HG02840 (cell line): Measurements from ENCODE around the gene PVALEF.
"Not testable (repeated sequence)": the region's sequence is repeated elsewhere in the genome, so short reads cannot be mapped to it uniquely, and the experiment has no call there.

Experiments used
- ATAC-seq: cut with Tn5 transposase; IDR thresholded peaks from one replicate; pipeline ENCODE4 v1.9.1; 2021; ENCODE audit warnings: mild to moderate bottlenecking, moderate library complexity, moderate number of reproducible peaks; ENCODE audit not compliant: unreplicated experiment, low FRiP score

Gene PVALEF

DNA sequence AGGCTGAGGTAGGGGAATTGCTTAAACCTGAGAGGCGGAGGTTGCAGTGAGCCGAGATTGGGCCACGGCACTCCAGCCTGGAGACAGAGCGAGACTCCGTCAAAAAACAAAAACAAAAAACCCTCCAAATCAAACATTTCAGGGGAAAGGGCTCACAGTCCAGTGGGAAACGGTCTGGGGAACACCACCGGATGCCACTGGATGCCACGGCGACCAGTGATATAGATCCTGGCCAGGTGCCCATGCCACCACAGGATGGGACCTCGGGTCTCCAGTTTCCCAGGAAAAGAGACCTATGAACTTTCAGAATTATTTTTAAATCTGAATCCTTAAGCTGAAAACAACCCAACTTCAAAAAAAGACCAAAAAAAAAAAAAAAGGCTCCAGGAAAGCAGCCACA, 45.2 kb downstream of the PVALEF start:
- no peak for ATAC-seq

- ATAC-seq, result no peak
Observed at GRCh38 chr17:81210868-81211267, 45.6 kb downstream of the PVALEF start.

DNA sequence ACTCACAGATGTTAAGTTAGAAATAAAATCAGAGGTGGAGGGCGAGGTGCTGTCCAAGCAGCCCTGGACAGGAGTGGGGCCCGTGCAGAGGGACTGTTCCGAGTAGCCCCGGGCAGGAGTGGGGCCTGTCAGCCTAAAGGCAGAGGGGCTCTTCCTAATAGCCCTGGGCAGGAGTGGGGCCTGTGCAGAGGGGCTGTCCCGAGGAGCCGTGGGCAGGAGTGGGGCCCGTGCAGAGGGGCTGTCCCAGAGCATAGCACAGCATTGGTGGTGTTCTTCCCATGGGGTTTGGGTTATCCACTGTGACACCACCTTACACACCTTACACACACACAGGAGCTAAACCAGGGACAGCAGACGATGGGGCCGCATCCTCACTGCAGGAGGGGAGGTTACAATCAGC, 47.1 kb downstream of the PVALEF start:
- ATAC-seq, result no peak

DNA sequence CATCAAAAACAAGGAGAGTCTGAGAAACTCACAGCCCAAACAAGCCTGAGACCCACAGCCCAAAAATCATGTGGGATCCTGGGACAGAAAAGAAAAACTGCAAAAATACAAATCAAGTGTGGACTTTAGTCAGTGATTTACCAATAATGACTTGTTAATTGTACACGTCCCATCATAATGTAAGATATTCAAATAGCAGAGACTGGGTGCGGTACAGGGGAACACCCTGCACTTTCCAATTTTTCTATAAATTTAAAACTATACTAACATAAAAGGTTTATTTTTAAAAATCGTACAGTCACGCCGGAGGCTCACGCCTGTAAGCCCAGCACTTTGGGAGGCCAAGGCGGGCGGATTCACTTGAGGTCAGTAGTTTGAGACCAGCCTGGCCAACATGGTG, 48.7 kb downstream of the PVALEF start:
- ATAC-seq, result no peak

GRCh38 chr17:81217491-81217890, 52.2 kb downstream of the PVALEF start:
- no peak for ATAC-seq

GRCh38 chr17:81218459-81218858, 53.2 kb downstream of the PVALEF start:
- no peak for ATAC-seq

- ATAC-seq, result no peak
Observed at GRCh38 chr17:81218991-81219390, 53.7 kb downstream of the PVALEF start.

- no peak for ATAC-seq
Observed at GRCh38 chr17:81219476-81220180, 54.3 kb downstream of the PVALEF start.

GRCh38 chr17:81221371-81221841, 56.1 kb downstream of the PVALEF start:
- ATAC-seq, result no peak

- ATAC-seq, result no peak
Observed at GRCh38 chr17:81221842-81222619, 56.7 kb downstream of the PVALEF start.

GRCh38 chr17:81222620-81222905, 57.3 kb downstream of the PVALEF start:
- ATAC-seq, result no peak

DNA sequence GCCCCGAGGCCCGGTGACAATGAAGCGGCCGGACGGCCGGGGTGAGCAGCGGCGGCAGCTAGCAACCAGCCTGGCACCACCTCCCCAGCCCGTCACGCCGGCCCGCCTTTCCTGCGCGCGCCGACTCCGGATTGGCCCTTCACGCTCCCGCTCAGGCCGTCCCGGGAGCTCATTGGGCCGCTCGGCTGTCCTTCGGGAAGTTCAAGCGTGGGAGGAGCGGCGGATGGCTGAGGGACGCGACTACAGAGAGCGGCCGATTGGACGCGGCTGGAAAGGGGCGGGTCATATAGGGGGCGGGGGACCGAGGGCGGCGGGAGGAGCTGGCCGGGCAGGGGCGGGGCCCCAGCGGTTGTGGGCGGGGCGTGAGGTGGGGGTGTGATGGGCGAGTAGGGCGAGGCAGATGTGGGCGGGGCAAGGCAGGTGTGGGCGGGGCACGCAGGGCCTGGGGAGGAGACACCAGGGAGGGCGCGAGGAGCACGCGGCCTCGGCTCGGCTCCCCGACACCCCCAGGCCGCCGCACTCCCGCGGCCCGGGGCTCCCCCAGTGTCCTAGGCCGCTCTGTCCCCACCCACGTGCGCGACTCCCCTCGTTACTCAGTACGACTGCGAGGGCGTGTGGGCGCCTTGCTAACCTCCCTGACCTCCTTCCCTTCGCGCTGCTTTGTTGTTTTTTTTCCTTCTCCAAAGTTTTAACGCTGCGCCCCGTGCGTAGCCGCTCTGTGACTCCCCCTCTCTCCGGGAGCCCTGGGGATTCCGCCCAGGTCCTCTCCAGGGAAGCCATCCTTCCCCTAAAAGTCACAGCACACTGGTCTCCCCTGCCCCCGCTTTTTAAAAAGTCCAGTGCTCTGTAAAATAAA, 57.8 kb downstream of the PVALEF start, which contains the start of gene CEP131:
TSS of gene CEP131 (minus strand) at position 60 of the 856 bp plus-strand sequence. CDS start 2,909 bp downstream, outside the sequence.
- peak; percentile 92 for ATAC-seq

DNA sequence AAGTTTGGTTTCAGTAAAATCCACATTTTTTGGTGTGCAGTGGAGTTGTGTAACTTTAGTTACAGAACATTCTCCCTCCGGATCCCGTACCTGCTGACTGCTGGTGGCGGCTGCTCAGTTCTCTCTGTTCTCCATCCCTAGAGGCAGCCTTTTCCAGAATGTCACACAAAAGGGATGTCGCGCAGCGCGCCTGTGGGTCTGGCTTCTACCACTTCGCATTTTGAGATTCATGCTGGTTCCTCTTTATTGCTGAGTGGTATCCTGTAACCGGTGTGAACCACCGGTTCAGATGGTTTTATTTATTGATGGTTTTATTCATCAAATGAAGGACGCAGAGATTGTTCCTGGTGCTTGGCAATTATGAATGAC, 58.4 kb downstream of the PVALEF start:
- ATAC-seq, result no peak

DNA sequence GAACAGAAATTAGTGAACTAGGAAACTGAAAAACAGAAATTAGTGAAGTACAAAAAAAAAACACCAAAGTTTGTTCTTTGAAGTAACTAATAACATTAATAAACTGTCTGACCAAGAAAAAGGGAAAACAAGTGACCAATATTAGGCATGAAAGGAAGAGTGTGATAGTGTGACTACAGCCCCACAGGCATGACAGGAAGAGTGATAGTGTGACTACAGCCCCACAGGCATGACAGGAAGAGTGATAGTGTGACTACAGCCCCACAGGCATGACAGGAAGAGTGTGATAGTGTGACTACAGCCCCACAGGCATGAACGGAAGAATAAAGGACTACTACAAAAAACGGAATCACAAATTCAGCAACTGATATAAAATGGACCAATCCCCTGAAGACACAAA, 62.3 kb downstream of the PVALEF start:
- ATAC-seq, result not testable (repeated sequence)

- no peak for ATAC-seq
Observed at GRCh38 chr17:81228420-81228819, 63.1 kb downstream of the PVALEF start.

DNA sequence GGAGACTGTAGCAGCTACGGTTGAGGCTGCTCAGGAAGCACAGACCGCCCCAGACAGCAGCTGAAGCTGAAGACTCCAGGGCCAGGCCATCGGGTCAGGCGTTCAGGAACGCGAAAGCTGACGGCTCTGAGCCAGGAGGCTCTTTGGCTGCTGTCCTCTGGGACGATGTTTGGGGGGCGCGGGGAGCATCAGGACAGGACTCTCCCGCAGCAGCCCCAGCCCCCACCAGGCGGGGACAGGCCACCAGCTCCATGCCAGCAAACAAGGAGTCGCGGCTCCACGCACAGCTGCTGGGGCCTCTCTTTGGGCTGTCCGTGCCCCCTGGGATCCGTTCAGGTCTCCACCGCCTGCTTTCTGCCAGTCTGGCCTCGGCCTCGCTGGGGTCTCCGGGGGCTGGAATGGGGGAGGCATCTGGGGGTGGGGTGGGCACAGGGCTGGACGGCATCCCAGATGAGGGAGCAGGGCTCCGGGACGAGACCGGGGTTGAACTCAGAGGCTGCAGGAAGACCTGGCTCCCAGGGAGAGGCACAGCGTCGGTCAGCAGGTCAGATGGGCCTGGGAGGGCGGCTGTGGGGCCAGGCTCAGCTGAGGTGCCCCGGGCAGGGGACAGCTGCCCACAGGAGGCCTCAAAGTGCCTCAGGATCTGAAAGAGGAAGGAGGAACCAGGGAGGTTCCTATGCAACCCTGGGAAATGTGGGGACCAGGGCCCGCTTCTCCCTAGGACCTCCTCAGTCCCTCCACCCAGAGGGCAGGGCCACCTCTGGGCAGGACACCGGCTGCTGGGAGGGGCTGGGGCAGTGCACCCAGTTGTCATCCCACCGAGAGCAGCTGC, 63.7 kb downstream of the PVALEF start:
- ATAC-seq, result no peak

DNA sequence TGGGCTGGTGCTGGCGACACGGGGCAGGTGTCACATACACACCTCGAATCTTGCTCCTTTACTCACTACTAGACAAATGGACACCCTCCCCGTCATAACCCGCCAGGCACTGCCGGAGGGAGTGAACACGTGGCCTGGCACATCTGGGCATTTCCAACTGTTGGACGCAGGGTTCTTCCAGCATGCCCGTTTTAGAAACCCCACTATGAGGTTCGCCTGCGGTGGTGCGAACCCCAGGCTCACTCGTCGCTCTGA, 64.3 kb downstream of the PVALEF start:
- ATAC-seq, result no peak

GRCh38 chr17:81230043-81230820, 64.9 kb downstream of the PVALEF start:
- ATAC-seq, result no peak

GRCh38 chr17:81231121-81231645, 65.9 kb downstream of the PVALEF start:
- ATAC-seq, result no peak
